DMS79 (cell line): Measurements from ENCODE around the gene KRTAP9-1.
"Not testable (repeated sequence)": the region's sequence is repeated elsewhere in the genome, so short reads cannot be mapped to it uniquely, and the experiment has no call there.

Experiments
- DNase-seq: peaks from one replicate; lab custom pipeline; 2025; lab: John Stamatoyannopoulos, UW

The KRTAP9-1 gene

DNA sequence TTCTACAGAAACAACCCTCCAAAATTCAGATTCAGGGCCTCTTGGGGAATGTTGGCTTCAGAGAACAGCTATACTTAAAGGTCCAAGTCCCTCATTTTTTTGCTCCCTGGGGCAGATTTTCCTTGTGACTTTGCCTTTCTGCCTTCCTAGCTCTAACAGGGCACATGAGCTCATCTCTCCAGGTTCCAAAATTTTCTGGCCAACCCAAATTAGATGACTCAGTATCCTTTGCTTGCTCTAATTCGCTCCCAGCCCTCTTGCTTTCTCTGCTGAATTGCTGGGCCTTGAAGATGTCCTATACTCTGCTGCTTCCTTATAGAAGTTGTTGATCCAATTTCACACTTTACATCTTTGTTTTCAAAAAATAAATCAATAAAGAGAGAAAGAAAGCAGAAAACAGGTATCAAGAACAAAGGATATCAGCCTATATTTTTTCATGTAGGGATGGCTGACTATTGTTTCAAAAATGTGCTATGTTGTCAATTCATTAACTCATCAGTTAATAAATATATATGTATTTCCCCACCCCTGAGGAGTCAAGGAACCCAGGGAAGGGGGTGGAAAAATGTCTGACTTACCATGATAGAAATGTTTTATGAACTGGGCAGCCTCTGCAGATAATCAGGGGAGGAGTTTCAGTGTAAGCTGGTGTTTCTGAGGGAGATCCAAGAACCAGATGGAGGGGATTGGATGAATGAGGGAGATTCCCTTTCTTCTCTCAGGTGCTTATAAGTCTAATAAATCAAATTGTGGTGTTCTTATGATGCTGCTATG, 10.7 kb upstream of the KRTAP9-1 start:
- no peak for DNase-seq

DNA sequence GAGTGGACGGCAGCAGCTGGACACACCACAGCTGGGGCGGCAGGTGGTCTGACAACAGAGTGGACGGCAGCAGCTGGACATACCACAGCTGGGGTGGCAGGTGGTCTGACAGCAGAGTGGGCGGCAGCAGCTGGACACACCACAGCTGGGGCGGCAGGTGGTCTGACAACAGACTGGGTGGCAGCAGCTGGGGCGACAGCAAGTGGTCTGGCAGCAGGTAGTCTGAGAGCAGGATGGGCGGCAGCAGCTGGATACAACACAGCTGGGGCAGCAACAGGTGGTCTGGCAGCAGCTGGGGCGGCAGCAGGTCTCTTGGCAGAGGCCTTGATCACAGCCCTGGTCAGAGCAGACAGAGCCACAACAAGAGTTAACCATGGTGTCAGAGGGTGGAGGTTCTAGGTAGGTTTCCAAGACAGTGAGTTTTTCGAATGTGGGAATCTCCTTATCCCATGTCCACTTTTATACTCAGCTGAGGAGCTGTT, 5.2 kb upstream of the KRTAP9-1 start, which contains the start of gene KRTAP4-1:
Gene KRTAP4-1 (minus strand): TSS at position 432 of the 482 bp plus-strand sequence. CDS start 57 bp downstream, at position 375.
- no peak for DNase-seq

DNA sequence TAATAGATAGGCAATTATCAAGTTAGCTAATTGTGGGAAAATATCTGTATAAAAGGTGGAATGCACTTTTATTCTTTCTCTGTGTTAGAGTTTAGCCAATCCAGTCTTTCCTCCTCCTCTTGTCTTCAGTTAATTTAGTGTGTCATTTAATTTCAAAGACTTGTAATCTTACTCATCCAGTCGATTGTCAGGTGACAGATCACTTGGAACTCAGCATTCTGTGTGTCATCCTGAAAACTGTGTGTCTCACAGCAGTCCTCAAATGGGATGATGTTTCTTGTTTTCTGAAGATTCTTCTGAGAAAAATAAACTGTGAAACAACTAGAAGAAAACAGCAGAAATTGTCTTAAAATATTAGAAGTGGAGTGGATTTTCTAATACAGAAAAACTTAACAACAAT, 4.7 kb upstream of the KRTAP9-1 start:
- no peak for DNase-seq

DNA sequence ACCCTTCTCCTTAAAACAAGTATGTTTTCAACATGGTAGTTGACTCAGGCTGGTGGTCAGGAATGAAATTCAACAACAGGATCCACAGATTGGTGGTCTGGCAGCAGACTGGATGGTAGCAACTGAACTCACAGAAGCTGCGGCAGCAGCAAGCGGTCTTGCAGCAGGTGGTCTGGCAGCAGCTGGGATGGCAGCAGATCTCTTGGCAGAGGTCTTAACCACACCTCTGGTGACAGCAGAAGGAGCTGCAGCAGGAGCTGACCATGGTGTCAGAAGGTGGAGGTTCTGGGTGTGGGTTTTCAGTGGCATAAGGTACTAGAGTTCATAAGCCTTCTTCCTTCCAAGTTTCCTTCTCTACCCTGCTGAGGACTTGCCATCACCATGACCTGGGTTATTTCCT, 2.8 kb upstream of the KRTAP9-1 start:
- DNase-seq, result no peak

DNA sequence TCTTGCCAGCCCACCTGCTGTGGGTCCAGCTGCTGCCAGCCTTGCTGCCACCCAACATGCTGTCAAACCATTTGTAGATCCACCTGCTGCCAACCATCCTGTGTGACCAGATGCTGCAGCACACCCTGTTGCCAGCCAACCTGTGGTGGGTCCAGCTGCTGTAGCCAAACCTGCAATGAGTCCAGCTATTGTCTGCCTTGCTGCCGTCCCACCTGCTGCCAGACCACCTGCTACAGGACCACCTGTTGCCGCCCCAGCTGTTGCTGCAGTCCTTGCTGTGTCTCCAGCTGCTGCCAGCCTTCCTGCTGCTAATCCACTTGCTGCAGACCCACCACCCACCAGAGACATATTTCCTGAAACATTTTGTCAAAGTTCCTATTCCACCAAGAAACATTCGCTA, 641 bp downstream of the KRTAP9-1 start:
- no peak for DNase-seq

DNA sequence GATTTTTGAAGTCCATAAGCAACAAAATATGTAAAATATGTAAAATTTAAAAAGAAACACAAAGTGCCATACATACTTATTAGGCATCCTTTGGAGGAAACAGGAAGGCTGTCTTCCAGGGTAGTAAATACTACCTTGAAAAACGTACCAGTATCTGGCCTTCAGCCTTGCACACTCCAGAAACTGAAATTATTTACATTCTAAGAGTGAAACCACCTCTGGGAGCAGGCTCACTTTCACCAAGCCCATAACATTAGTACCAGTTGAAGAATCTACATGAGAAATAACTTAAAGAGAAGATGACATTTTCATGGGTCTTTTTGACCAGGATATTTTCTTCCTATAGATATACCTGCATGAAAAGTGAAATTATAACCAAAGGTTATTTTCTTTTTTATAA, 6.4 kb downstream of the KRTAP9-1 start:
- no peak for DNase-seq

DNA sequence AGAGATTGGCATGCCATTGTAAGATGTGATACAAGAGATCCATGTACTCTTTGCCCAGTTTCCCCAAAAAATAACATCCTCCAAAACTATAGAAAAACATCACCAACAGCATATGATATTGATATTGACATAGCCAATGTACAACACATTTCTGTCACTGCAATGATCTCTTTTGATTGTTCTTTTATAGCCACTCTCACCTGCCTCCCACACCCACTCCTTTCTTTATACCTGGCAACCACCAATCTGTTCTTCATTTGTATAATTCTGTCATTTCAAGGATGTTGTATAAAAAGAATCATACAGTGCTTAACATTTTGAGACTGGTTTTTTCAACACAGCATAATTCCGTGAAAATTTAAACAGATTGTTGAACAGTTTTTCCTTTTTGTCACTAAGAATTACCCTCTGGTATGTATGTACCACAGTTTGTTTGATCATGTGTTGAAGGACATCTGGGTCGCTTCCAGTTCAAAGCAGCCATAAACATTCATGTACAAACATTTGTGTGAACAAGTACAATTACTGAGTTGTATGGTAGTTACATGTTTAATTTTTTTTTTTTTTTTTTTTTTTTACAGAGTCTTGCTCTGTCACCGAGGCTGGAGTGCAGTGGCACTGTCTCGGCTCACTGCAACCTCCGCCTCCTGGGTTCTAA, 9.9 kb downstream of the KRTAP9-1 start:
- no peak for DNase-seq

DNA sequence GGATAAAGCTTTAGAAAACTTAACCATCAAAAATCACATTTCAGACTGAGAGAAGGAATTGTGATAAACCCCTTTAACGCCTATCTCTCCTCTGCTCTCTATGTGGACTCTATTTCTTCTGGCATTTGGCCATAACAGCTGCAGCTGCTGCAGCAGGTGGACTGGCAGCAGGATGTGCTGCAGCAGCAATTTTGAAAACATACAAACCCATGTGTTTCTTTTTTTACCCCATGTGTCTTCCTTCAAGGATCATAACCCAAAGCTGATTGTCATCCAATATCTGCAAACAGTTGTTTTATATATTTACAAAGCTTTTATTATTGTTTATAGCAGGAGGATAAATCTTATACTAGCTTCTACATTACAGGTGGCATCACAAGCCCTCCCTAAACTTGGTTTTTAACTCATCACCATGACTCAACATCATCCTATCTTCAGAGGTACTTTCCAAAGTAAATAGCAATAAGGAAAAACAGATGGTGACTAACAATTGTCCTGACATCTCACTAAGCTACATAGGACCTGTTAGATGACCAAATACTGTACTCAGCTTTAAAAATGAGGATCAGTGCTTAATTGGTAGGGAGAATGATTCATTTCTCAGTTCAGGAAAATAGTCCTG, 22.3 kb downstream of the KRTAP9-1 start:
- peak; percentile 52 for DNase-seq

DNA sequence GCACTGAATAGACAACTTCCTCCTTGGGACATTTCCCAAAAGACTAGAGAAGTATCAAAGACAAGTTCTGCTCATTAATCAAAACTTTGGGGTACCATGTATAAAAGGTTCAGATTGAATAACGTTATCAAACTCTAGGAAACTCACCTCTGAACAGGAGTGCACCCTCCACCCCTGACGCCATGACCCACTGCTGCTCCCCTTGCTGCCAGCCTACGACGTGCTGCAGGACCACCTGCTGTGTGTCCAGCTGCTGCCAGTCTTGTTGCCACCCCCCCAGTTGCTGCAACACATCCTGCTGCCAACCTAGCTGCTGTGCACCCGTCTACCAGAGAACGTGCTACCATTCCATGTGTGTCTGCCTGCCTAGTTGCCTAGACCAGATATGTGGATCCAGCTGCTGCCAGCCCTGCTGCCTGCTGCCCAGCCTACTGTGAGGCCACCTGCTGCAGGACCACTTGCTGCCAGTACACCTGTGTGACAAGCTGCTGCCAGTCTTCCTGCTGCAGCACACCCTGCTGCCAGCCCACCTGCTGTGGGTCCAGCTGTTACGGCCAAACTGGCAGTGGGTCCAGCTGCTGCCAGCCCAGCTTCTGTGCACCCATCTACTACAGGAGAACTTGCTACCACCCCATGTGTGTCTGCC, 23.0 kb downstream of the KRTAP9-1 start:
- DNase-seq, result no peak

DNA sequence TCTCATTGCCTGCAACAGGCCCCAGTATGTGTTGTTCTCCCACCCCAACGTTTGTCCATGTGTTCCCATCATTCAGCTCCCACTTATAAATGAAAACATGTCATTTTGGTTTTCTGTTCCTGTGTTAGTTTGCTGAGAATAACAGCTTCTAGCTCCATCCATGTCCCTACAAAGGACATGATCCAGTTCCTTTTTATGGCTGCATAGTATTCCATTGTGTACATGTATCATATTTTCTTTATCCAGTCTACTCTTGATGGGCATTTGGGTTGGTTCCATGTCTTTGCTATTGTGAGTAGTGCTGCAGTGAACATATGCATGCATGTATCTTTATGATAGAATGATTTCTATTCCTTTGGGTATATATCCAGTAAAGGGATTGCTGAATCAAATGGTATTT, 26.0 kb downstream of the KRTAP9-1 start:
- no peak for DNase-seq

DNA sequence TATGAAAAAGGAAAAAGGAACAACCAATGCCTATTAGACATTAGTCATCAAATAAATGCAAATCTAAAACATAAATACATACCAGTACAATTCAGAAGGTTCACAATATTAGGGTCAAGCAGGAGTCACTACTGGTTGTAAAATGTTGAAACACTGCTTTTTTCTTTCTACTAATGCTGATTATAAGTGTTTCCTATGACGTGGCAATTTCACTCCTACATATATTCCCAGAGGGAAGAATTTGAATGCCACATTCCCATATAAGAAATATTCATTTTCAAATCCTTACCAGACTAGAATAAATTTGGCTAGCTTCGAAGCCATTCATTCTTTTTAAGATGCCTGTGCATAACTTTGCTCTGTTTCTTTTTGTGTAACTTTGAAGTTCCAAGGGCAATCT, 34.1 kb downstream of the KRTAP9-1 start:
- no peak for DNase-seq

DNA sequence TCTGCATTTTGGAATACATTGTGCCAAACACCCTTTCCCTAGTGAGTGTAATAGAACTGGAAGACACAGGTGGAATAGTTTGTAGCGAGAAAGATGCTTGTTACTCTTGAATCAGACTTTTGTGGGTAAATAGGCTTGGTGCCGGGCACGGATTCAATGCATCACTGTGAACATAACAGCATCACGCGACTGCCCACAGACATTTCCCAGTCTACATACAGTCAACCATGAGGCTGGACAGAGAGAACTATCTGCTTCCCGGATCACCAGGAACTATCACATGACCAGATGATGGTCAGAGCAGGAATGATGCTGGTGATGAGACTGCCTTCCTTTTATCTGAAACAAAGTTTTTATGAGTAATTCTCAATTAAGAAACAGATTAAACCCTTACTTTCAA, 36.4 kb downstream of the KRTAP9-1 start:
- DNase-seq, result no peak

DNA sequence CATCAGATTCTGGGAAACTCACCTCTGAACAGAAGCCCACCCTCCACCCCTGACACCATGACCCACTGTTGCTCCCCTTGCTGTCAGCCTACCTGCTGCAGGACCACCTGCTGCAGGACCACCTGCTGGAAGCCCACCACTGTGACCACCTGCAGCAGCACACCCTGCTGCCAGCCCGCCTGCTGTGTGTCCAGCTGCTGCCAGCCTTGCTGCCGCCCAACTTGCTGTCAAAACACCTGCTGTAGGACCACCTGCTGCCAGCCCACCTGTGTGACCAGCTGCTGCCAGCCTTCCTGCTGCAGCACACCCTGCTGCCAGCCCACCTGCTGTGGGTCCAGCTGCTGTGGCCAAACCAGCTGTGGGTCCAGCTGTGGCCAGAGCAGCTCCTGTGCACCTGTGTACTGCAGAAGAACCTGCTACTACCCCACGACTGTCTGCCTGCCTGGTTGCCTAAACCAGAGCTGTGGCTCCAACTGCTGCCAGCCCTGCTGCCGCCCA, 37.0 kb downstream of the KRTAP9-1 start, which contains the start of gene KRTAP9-2:
Gene KRTAP9-2 (plus strand): TSS at position 51 of the 498 bp plus-strand sequence. CDS start 7 bp downstream, at position 58.
- not testable (repeated sequence) for DNase-seq

DNA sequence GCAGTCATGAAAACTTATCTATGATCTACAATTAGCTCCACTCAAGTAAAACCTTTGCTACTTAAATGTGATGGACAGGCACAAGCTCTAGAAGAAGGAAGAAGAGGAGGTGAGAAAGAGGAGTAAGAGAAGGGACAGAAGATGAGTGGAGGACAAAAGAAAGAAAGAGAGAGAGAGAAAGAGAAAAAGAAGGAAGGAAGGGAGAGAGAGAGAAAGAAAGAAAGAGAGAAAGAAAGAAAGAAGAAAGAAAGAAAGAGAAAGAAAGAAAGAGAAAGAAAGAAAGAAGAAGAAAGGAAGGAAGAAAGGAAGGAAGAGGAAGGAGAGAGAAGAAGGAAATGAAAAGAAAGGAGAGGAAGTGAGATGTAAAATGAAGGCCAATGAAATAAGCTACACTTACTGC, 40.4 kb downstream of the KRTAP9-1 start:
- no peak for DNase-seq

DNA sequence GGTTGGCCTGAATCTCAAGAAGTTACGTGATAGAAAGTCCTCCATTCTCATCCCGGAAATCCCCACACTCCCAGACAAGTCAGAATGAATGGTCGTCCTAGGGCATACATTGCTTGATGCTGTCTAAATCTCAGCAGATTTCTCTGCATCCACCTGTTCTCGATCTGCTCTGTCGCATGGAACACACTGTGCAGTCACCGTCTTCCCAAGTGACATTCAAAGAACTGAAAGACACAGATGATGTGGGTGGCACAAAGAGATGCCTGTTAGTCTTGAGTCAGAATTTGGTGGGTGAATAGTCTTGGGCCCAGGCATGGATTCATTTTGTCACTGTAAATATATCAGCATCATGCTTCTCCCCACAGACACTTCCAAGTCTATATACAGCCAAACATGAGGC, 42.0 kb downstream of the KRTAP9-1 start:
- no peak for DNase-seq

DNA sequence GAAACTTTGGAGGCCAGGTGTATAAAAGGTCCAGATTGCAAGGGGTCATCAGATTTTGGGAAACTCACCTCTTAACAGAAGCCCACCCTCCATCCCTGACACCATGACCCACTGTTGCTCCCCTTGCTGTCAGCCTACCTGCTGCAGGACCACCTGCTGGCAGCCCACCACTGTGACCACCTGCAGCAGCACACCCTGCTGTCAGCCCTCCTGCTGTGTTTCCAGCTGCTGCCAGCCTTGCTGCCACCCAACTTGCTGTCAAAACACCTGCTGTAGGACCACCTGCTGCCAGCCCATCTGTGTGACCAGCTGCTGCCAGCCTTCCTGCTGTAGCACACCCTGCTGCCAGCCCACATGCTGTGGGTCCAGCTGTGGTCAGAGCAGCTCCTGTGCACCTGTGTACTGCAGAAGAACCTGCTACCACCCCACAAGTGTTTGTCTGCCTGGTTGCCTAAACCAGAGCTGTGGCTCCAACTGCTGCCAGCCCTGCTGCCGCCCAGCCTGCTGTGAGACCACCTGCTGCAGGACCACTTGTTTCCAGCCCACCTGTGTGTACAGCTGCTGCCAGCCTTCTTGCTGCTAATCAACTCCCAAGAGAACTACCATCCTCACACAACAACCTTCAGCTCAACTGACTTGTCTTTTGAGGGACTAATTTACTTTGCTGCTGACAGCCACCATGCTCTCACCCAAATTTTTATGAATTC, 42.9 kb downstream of the KRTAP9-1 start, which contains the start of gene KRTAP9-3:
Gene KRTAP9-3 (plus strand): TSS at position 51 of the 707 bp plus-strand sequence. CDS start 53 bp downstream, at position 104.
- DNase-seq, result not testable (repeated sequence)

DNA sequence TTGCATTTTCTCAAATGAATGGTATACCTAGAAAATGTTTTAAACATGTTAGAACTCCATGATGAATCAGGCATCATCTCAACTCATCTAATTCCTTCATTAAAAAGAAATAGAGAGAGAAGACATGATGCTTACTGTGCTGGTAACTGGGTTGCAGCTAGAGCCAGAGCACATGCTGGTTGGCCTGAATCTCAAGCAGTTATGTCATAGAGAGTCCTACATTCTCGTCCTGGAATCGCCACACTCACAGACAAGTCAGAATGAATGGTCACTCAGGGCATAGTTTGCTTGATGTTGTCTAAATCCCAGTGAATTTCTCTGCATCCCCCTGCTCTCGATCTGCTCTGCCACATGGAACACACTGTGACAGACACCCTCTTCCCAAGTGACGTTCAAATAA, 47.4 kb downstream of the KRTAP9-1 start:
- not testable (repeated sequence) for DNase-seq

DNA sequence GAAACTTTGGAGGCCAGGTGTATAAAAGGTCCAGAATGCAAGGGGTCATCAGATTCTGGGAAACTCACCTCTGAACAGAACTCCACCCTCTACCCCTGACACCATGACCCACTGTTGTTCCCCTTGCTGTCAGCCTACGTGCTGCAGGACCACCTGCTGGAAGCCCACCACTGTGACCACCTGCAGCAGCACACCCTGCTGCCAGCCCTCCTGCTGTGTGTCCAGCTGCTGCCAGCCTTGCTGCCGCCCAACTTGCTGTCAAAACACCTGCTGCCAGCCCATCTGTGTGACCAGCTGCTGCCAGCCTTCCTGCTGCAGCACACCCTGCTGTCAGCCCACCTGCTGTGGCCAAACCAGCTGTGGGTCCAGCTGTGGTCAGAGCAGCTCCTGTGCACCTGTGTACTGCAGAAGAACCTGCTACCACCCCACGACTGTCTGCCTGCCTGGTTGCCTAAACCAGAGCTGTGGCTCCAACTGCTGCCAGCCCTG, 48.3 kb downstream of the KRTAP9-1 start, which contains the start of gene KRTAP9-8:
Gene KRTAP9-8 (plus strand): TSS at position 51 of the 489 bp plus-strand sequence. CDS start 53 bp downstream, at position 104.
- not testable (repeated sequence) for DNase-seq
